Measurements from ENCODE around the gene TXNDC12. TPM values are rescaled to one million over a fixed set of nuclear protein-coding genes. Genes with fewer than 3 reads are reported as not detected.

TXNDC12 gene
- total and polyA plus RNA-seq, 9 of the 15 experiments (the other 6 are each of a cell fraction or from before 2014, with no cell fraction given) = 17.0 to 60.8 (median 37.8) TPM

- ATAC-seq (no peak), FAIRE-seq (no peak), DNase-seq (ENCODE audit: extremely low read depth in 1 of 4, low spot score in 3 of 4) (no peak)
- no peaks in the 10 kb centered on the region for H3K9me1 ChIP-seq (ENCODE audit: control insufficient read depth, insufficient read depth, low read length)
- peaks cover 30% of the 10 kb centered on the region for H3K79me2 ChIP-seq (ENCODE audit: control insufficient read depth, insufficient read depth, low read length)
- no TSS peak for BruUV-seq (replicated peaks)
- intact Hi-C loops (cut with micrococcal nuclease) = no loop called here
- H3K4me1 ChIP-seq (replicated peaks in 1 of 2; ENCODE audit: control insufficient read depth in 2 of 2, insufficient read depth in 2 of 2, low read length in 2 of 2) = peaks cover 12 to 14% of the 10 kb centered on the region in 2 experiments; a peak in 4 of 5 replicates
- H2AFZ ChIP-seq (ENCODE audit: low read depth, low read length) = no peak overlapping the region
- H3K4me2 ChIP-seq (ENCODE audit: insufficient read depth, low read length) = no peak overlapping the region
- POLR2A ChIA-PET = interaction anchor here (0.5 to 2.0 kb wide), 4 partner anchors 8 to 625 kb away, joined by 3 to 7 read pairs (median 3); no protein-coding TSS in a partner anchor
- WGBS (ENCODE audit: insufficient coverage, low coverage, missing lambda C conversion rate) = 88% methylated on average over 1 of the region's 1 CpG
- no peak overlapping the region for H3K27ac ChIP-seq (ENCODE audit: extremely low read depth, low read depth, low read length)
- H3K9ac ChIP-seq (ENCODE audit: insufficient read depth in 1 of 2, low read depth in 2 of 2, low read length in 2 of 2) = no peak overlapping the region
- peaks cover 60% of the 10 kb centered on the region for H3K36me3 ChIP-seq (ENCODE audit: control insufficient read depth, insufficient read depth, low read length)
- peaks cover 17% of the 10 kb centered on the region for H4K20me1 ChIP-seq (replicated peaks; ENCODE audit: control insufficient read depth, insufficient read depth, low read length)
- H3K4me3 ChIP-seq = no peak overlapping the region
- no peaks in the 10 kb centered on the region for H3K27me3 ChIP-seq (ENCODE audit: control insufficient read depth in 2 of 2, insufficient read depth in 2 of 2, low read length in 2 of 2)
- in situ Hi-C loops (cut with MboI) = no loop called here
- CTCF ChIA-PET (ENCODE audit: low intra/inter-chr PET ratio) = no interaction called here
- H3K9me3 ChIP-seq (replicated peaks; ENCODE audit: control insufficient read depth, insufficient read depth, low read depth, low read length) = no peaks in the 10 kb centered on the region
- TF ChIP-seq, protein P1, sequence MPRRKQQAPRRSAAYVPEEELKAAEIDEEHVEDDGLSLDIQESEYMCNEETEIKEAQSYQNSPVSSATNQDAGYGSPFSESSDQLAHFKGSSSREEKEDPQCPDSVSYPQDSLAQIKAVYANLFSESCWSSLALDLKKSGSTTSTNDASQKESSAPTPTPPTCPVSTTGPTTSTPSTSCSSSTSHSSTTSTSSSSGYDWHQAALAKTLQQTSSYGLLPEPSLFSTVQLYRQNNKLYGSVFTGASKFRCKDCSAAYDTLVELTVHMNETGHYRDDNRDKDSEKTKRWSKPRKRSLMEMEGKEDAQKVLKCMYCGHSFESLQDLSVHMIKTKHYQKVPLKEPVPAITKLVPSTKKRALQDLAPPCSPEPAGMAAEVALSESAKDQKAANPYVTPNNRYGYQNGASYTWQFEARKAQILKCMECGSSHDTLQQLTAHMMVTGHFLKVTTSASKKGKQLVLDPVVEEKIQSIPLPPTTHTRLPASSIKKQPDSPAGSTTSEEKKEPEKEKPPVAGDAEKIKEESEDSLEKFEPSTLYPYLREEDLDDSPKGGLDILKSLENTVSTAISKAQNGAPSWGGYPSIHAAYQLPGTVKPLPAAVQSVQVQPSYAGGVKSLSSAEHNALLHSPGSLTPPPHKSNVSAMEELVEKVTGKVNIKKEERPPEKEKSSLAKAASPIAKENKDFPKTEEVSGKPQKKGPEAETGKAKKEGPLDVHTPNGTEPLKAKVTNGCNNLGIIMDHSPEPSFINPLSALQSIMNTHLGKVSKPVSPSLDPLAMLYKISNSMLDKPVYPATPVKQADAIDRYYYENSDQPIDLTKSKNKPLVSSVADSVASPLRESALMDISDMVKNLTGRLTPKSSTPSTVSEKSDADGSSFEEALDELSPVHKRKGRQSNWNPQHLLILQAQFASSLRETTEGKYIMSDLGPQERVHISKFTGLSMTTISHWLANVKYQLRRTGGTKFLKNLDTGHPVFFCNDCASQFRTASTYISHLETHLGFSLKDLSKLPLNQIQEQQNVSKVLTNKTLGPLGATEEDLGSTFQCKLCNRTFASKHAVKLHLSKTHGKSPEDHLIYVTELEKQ (CRISPR knock-in tag; IDR thresholded peaks at IDR 0.05) = no peak
- TF ChIP-seq, protein P2, sequence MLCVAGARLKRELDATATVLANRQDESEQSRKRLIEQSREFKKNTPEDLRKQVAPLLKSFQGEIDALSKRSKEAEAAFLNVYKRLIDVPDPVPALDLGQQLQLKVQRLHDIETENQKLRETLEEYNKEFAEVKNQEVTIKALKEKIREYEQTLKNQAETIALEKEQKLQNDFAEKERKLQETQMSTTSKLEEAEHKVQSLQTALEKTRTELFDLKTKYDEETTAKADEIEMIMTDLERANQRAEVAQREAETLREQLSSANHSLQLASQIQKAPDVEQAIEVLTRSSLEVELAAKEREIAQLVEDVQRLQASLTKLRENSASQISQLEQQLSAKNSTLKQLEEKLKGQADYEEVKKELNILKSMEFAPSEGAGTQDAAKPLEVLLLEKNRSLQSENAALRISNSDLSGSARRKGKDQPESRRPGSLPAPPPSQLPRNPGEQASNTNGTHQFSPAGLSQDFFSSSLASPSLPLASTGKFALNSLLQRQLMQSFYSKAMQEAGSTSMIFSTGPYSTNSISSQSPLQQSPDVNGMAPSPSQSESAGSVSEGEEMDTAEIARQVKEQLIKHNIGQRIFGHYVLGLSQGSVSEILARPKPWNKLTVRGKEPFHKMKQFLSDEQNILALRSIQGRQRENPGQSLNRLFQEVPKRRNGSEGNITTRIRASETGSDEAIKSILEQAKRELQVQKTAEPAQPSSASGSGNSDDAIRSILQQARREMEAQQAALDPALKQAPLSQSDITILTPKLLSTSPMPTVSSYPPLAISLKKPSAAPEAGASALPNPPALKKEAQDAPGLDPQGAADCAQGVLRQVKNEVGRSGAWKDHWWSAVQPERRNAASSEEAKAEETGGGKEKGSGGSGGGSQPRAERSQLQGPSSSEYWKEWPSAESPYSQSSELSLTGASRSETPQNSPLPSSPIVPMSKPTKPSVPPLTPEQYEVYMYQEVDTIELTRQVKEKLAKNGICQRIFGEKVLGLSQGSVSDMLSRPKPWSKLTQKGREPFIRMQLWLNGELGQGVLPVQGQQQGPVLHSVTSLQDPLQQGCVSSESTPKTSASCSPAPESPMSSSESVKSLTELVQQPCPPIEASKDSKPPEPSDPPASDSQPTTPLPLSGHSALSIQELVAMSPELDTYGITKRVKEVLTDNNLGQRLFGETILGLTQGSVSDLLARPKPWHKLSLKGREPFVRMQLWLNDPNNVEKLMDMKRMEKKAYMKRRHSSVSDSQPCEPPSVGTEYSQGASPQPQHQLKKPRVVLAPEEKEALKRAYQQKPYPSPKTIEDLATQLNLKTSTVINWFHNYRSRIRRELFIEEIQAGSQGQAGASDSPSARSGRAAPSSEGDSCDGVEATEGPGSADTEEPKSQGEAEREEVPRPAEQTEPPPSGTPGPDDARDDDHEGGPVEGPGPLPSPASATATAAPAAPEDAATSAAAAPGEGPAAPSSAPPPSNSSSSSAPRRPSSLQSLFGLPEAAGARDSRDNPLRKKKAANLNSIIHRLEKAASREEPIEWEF (CRISPR knock-in tag; IDR thresholded peaks at IDR 0.05) = no peak
- TF ChIP-seq BCLAF1 (IDR thresholded peaks at IDR 0.05; ENCODE audit: borderline replicate concordance in 1 of 2, control insufficient read depth in 1 of 2, low read depth in 2 of 2, low read length in 1 of 2) (no peak), ETS2 (tag; IDR thresholded peaks at IDR 0.05; ENCODE audit: borderline replicate concordance, poor library complexity, severe bottlenecking) (no peak), ILF3 (IDR thresholded peaks at IDR 0.05; ENCODE audit: borderline replicate concordance) (no peak), NONO (IDR thresholded peaks at IDR 0.05; ENCODE audit: low read depth in 2 of 2, low read length in 1 of 2) (no peak)
Measured at GRCh38 chr1:52028328-52028727, 26.7 kb downstream of the TXNDC12 start.
